SK-N-MC (cell line): ENCODE measurements around the gene PRRX2.
A peak's percentile ranks its signal among the peaks of the same experiment; 100 is the strongest.

Experiments
- DNase-seq: peaks from one replicate; pipeline ENCODE4 v3.0.0-alpha.2; 2011; ENCODE audit warnings: low read depth, low spot score
- H3K27ac ChIP-seq: fragments of 200-600 bp; sonication (generic); 2 replicates; pipeline ENCODE4 v1.5.1; 2016; ENCODE audit warnings: mixed run types
- H3K36me3 ChIP-seq: fragments of 200-600 bp; sonication (generic); 2 replicates; pipeline ENCODE4 v1.6.1; 2017; ENCODE audit warnings: antibody characterized with exemption, low read length, mixed read lengths; ENCODE audit not compliant: insufficient read depth
- H3K4me3 ChIP-seq: fragments of 200-600 bp; sonication (generic); 2 replicates; pipeline ENCODE4 v1.5.1; 2016
- H3K9ac ChIP-seq: fragments of 200-600 bp; sonication (generic); 2 replicates; pipeline ENCODE4 v1.8.0; 2017; ENCODE audit warnings: mixed run types, mixed read lengths; ENCODE audit not compliant: insufficient read length
- H3K9me3 ChIP-seq: fragments of 200-600 bp; sonication (generic); 2 replicates; pipeline ENCODE4 v1.6.1; 2017; ENCODE audit warnings: low read depth, mild to moderate bottlenecking, antibody characterized with exemption, low read length, moderate library complexity, mixed read lengths
- EZH2 ChIP-seq: fragments of 200-600 bp; sonication (generic); IDR thresholded peaks from one replicate; pipeline ENCODE4 v1.6.1; 2017; ENCODE audit warnings: antibody characterized with exemption
- FOXP2 ChIP-seq: optimal IDR thresholded peaks from 2 replicates; pipeline ENCODE3; 2011; ENCODE audit warnings: mild to moderate bottlenecking, moderate library complexity; ENCODE audit not compliant: insufficient read depth; ENCODE audit errors: extremely low read length, control extremely low read depth
- POLR2AphosphoS5 ChIP-seq: IDR thresholded peaks from 2 replicates; pipeline ENCODE4 v1.6.1; 2012; ENCODE audit warnings: mild to moderate bottlenecking, low read depth, low read length, borderline replicate concordance

The PRRX2 gene

DNA sequence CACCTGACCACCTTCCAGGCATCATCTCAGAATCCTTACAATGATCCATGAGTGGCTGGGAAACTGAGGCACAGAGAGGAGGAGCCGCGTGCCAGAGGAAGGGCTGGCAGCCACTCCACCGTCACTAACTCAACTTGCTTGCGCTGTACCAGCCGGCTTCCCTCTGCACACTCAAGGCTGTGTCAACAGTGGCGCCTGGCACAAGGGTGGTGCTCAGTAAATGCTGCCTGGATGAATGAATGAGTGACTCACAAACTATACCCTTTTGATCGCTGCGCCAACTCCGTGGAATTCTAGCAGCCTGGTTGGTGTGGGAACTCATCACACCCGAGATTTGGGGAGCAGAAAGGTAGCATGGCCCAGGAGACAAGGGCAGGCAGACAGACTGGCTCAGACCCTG lies 21.9 kb downstream of the PRRX2 start:
- TF ChIP-seq POLR2AphosphoS5 = no peak
- TF ChIP-seq EZH2 = no peak
- no peak for TF ChIP-seq FOXP2
- Histone ChIP-seq H3K4me3 (no peak overlapping the region), H3K9me3 (no peaks in the 10 kb centered on the region), H3K27ac (no peak overlapping the region), H3K9ac (no peak overlapping the region), H3K36me3 (peaks cover 24% of the 10 kb centered on the region)
- no peak for DNase-seq

DNA sequence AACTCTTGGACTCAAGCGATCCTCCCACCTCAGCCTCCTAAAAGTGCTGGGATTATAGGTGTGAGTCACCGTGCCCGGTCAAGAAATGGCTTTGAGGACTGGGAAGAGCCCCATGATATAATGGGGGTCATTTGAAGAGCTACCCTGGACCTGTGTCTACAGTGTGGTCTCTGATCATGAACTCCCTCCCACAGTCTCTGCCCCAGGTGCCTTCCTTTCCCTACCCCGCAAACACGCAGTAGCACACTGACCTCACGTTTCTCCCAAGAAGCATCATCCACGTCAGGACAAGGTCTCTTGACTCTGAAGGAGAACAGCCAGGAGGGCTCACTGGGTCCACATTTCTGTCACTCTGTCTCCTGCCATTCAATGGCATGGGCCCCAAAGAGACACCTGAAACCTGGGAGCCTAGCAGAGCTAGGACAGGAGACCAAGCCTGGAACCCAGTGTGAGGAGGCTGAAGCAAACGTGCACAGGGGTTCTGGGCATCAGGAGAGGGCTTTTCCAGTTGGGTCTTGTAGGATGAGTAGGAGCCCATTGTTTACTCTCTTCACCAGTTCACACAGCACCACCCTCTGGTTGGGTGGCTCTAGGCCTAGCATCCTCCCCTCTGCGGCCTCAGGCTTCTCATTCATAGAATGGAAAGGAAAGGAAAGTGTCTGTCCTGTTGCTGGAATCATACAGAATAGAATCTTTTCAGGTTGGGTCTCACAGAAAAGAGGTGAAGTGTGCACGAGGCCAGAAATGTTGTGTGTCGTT lies 23.0 kb downstream of the PRRX2 start:
- peaks cover 31% of the 10 kb centered on the region for H3K36me3 ChIP-seq
- no peak overlapping the region for H3K9ac ChIP-seq
- no peak for DNase-seq
- H3K27ac ChIP-seq = peak overlapping the region; percentile 59; the same call in 1 of the 2 replicates
- no peak overlapping the region for H3K4me3 ChIP-seq
- TF ChIP-seq POLR2AphosphoS5 = no peak
- no peak for TF ChIP-seq EZH2
- TF ChIP-seq FOXP2 = no peak
- no peaks in the 10 kb centered on the region for H3K9me3 ChIP-seq

DNA sequence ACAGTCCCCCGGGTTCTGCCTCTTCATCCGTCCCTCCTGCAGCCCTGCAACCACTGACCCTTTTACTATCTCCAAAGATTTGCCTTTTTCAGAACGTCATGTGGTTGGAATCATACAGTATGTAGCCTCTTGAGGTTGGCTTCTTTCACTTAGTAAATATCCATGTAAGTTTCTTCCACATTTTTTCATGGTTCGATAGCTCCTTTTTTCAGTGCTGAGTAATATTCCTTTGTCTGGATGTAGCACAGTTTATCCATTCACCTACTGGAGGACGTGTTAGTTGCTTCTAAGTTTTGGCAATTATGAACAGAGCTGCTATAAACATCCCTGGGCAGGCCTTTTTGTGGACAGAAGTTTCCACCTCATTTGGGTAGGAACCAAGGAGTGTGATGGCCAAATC lies 27.1 kb downstream of the PRRX2 start:
- H3K9me3 ChIP-seq = no peaks in the 10 kb centered on the region
- peaks cover 28% of the 10 kb centered on the region for H3K36me3 ChIP-seq
- no peak for DNase-seq
- no peak overlapping the region for H3K9ac ChIP-seq
- H3K27ac ChIP-seq = peak overlapping the region; percentile 99
- TF ChIP-seq POLR2AphosphoS5 (no peak), EZH2 (no peak), FOXP2 (no peak)
- no peak overlapping the region for H3K4me3 ChIP-seq

DNA sequence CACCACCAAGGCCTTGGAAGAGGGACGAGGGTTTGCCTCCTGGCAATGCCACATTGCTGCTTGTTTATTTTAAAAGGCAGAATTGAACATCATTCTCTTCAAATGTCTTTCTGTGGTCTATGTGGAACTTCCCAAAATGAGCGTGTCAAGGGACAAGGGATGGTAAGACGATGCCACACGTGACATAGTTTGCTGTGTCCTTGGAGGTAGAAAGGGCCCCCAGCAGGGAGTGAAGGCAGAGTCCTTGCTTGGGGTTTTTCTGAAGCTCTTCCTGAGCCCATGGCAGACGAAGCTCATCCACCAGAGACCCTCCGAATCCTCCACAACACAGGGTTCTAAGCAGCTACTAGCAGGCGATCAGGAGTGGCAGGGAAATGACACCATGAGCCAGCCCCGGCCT lies 28.3 kb downstream of the PRRX2 start:
- no peak for TF ChIP-seq FOXP2
- TF ChIP-seq POLR2AphosphoS5 = no peak
- no peak for TF ChIP-seq EZH2
- Histone ChIP-seq H3K36me3 (peaks cover 20% of the 10 kb centered on the region), H3K27ac (peak overlapping the region; percentile 99), H3K9ac (peak overlapping the region; percentile 14), H3K9me3 (no peaks in the 10 kb centered on the region), H3K4me3 (no peak overlapping the region)
- DNase-seq = no peak

DNA sequence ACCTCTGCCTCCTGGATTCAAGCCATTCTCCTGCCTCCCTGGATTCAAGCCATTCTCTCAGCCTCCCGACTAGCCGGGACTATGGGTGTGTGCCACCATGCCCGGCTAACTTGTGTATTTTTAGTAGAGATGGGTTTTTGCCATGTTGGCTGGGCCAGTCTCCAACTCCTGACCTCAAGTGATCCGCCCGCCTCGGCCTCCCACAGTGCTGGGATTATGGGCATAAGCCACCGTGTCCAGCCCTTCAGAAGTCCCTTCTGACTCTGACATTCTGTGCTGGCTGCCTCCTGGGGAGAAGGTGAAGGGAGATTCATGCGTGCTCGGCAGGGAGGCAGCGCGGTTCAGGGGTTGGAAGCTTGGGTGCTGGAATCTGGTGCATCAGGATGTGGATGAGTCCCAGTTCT lies 28.8 kb downstream of the PRRX2 start:
- Histone ChIP-seq H3K27ac (peak overlapping the region; percentile 99), H3K9ac (no peak overlapping the region)
- no peak for TF ChIP-seq EZH2
- no peak for TF ChIP-seq POLR2AphosphoS5
- no peak for TF ChIP-seq FOXP2

GRCh38 chr9:129695870-129696269 lies 30.4 kb downstream of the PRRX2 start:
- Histone ChIP-seq H3K27ac (peak overlapping the region; percentile 99), H3K36me3 (peaks cover 17% of the 10 kb centered on the region), H3K9ac (peak overlapping the region; percentile 91), H3K9me3 (no peaks in the 10 kb centered on the region), H3K4me3 (peak overlapping the region; percentile 10; the same call in 1 of the 2 replicates)
- no peak for DNase-seq
- TF ChIP-seq POLR2AphosphoS5 (no peak), EZH2 (no peak), FOXP2 (no peak)

More for the DNA sequence above, 28.8 kb downstream of the PRRX2 start:
- no peak for DNase-seq
- no peaks in the 10 kb centered on the region for H3K9me3 ChIP-seq
- H3K36me3 ChIP-seq = peaks cover 17% of the 10 kb centered on the region
- H3K4me3 ChIP-seq = no peak overlapping the region

DNA sequence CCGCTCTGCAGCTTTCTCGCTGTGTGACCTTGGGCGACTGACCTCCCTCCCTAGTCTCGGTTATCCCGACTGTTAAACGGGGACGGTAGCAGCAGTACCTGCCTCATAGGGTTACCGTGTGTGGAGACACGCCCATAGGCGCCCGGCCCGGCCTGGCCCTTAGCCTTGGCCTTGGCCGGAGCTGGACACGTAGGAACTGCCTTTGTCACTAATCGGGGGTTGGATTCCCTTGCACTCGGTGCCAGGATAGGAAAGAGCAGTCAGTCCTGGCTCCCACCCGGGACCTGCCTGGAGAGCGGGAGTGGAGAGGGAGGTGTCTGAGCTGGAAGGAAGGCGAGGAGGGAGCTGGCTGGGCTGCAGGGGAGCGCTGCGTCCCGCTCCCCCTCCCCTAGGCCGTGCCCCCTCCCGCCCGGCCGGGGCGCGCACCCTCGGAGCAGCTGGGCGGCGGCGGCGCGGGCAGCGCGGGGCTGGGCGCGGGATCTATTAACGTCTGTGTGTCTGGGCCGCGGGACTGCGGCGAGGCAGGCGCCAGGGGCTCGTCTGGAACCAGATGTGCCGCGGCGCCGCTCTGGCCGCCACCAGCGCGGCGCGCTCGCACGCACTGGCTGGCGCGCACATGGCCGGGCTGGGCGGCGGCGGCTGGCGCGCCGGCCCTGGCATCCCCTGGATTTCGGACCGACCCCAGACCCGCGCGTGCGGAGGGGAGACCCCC lies 31.7 kb downstream of the PRRX2 start:
- no peak for DNase-seq
- Histone ChIP-seq H3K27ac (peak overlapping the region; percentile 99), H3K4me3 (peak overlapping the region; percentile 76), H3K36me3 (peaks cover 22% of the 10 kb centered on the region), H3K9me3 (no peaks in the 10 kb centered on the region), H3K9ac (peak overlapping the region; percentile 91)
- TF ChIP-seq POLR2AphosphoS5 (no peak), FOXP2 (peak; percentile 53), EZH2 (no peak)

DNA sequence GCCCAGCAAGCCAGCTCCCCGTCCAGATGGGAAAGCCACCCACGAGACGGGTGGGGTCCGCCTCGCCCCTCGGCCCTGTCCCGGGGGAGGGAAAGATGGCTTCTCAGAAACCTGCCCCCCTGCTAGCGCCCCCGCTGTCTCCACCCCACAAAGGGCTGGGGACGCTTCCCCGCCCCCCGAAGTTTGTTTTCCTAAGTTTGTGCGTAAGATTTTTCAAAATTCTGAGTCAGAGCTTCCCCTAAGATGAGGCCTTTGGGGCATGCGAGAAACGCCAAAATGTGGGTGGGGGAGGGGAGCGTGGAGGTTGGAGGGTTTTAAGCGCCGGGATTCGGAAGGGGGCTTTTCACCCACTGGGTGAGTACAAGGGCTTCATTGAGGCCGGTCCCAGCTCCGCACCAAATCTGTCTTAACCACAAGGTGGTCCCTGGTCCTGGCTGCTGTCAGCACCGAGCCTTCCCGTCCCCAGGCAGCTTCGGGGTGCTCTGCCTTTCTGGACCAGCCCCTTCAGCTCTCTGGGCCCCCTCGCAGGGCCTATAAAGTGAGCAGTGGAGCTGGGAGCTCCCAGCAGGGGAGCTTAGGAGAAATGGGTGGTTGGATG lies 32.3 kb downstream of the PRRX2 start:
- peak; percentile 72 for DNase-seq
- H3K9ac ChIP-seq = peak overlapping the region; percentile 91
- peak overlapping the region; percentile 99 for H3K27ac ChIP-seq
- H3K9me3 ChIP-seq = no peaks in the 10 kb centered on the region
- no peak for TF ChIP-seq EZH2
- peak; percentile 56; the same call in 1 of the 2 replicates for TF ChIP-seq POLR2AphosphoS5
- peak overlapping the region; percentile 76 for H3K4me3 ChIP-seq
- H3K36me3 ChIP-seq = peaks cover 15% of the 10 kb centered on the region
